Suprapubic skin (tissue), 4 donors: ENCODE results near the gene CERS1. TPM values are rescaled to one million over a fixed set of nuclear protein-coding genes. Genes with fewer than 3 reads are reported as not detected.

ENCODE experiments used
- DNase-seq, 2 donors: peaks; one replicate each; pipeline ENCODE4 v3.0.0-alpha.2; 2019; ENCODE audit warnings: low spot score in 2 of 2
- H3K27ac ChIP-seq: fragments of 200-600 bp; sonication (generic); one replicate; pipeline ENCODE4 v1.5.1; 2019
- H3K27me3 ChIP-seq: fragments of 200-600 bp; sonication (generic); one replicate; pipeline ENCODE4 v1.5.1; 2019
- H3K36me3 ChIP-seq: fragments of 200-600 bp; sonication (generic); one replicate; pipeline ENCODE4 v1.5.1; 2019
- H3K4me1 ChIP-seq: fragments of 200-600 bp; sonication (generic); one replicate; pipeline ENCODE4 v1.5.1; 2019
- H3K4me3 ChIP-seq: fragments of 200-600 bp; sonication (generic); one replicate; pipeline ENCODE4 v1.5.1; 2019; ENCODE audit warnings: mild to moderate bottlenecking
- H3K9me3 ChIP-seq: fragments of 200-600 bp; sonication (generic); one replicate; pipeline ENCODE4 v1.5.1; 2019
- CTCF ChIP-seq, 2 donors: fragments of 200-600 bp in 1 of 2; fragments of 450-650 bp in 1 of 2; sonication (generic) in 1 of 2; IDR thresholded peaks; one replicate each; pipeline ENCODE4 v1.5.1; 2016 to 2019; ENCODE audit warnings: antibody characterized with exemption in 2 of 2, mild to moderate bottlenecking in 1 of 2, moderate library complexity in 1 of 2
- EP300 ChIP-seq: sonication (generic); formaldehyde crosslinking; IDR thresholded peaks from one replicate; pipeline ENCODE4 v1.6.1; 2017; ENCODE audit warnings: antibody characterized with exemption
- POLR2A ChIP-seq, 2 donors: fragments of 450-650 bp; IDR thresholded peaks; one replicate each; pipeline ENCODE4 v1.6.1; 2017; ENCODE audit warnings: antibody characterized with exemption in 2 of 2, mild to moderate bottlenecking in 2 of 2, moderate library complexity in 2 of 2
- POLR2AphosphoS5 ChIP-seq, 3 donors: sonication (generic); formaldehyde crosslinking; IDR thresholded peaks; one replicate each; pipeline ENCODE4 v1.6.1; 2017; ENCODE audit warnings: antibody characterized with exemption in 3 of 3
- WGBS: methylation state at CpG from one replicate; pipeline ENCODE4 v1.1.5; 2018; 5-methylcytosine and 5-hydroxymethylcytosine counted together
- total RNA-seq, 4 donors: library from RNA; depleted of rRNA; stranded (reverse); fragments of >200 nt; gene quantifications; one replicate each; pipeline ENCODE4 v1.1.0, GENCODE V29; 2016

The CERS1 gene
- total RNA-seq, 4 donors from 2014 or later: 0.68 TPM; not detected in 3

- H3K36me3 ChIP-seq: no peaks in the 10 kb centered on the region
- no peak for DNase-seq
- 80% methylated on average over 10 of the region's 10 CpGs for WGBS
Measured at GRCh38 chr19:18889949-18890745, 5.8 kb downstream of the CERS1 start.

GRCh38 chr19:18886972-18887371, 9.0 kb downstream of the CERS1 start:
- Histone ChIP-seq H3K27ac (no peak overlapping the region), H3K4me3 (no peak overlapping the region), H3K9me3 (no peaks in the 10 kb centered on the region), H3K4me1 (no peaks in the 10 kb centered on the region), H3K27me3 (no peaks in the 10 kb centered on the region), H3K36me3 (no peaks in the 10 kb centered on the region)
- WGBS: 93% methylated on average over 4 of the region's 4 CpGs
- no peak for DNase-seq
- TF ChIP-seq EP300 (no peak), POLR2AphosphoS5 (IDR thresholded peaks at IDR 0.05) (no peak), POLR2A (IDR thresholded peaks at IDR 0.05) (no peak), CTCF (IDR thresholded peaks at IDR 0.05) (no peak)

More at GRCh38 chr19:18889949-18890745, 5.8 kb downstream of the CERS1 start:
- TF ChIP-seq CTCF (IDR thresholded peaks at IDR 0.05): no peak
- TF ChIP-seq EP300: no peak
- no peak for TF ChIP-seq POLR2AphosphoS5 (IDR thresholded peaks at IDR 0.05)
- no peak for TF ChIP-seq POLR2A (IDR thresholded peaks at IDR 0.05)
- no peak overlapping the region for H3K27ac ChIP-seq
- peaks cover 16% of the 10 kb centered on the region for H3K27me3 ChIP-seq
- H3K4me1 ChIP-seq: peaks cover 12% of the 10 kb centered on the region
- H3K4me3 ChIP-seq: no peak overlapping the region
- no peaks in the 10 kb centered on the region for H3K9me3 ChIP-seq

- Histone ChIP-seq H3K27me3 (no peaks in the 10 kb centered on the region), H3K9me3 (no peaks in the 10 kb centered on the region), H3K4me3 (no peak overlapping the region), H3K36me3 (no peaks in the 10 kb centered on the region), H3K4me1 (no peaks in the 10 kb centered on the region), H3K27ac (no peak overlapping the region)
- DNase-seq: peak in 1 of 2 donors; percentile 46
- 82% methylated on average over 30 of the region's 30 CpGs for WGBS
- TF ChIP-seq POLR2AphosphoS5 (IDR thresholded peaks at IDR 0.05): no peak
- no peak for TF ChIP-seq POLR2A (IDR thresholded peaks at IDR 0.05)
- no peak for TF ChIP-seq EP300
- no peak for TF ChIP-seq CTCF (IDR thresholded peaks at IDR 0.05)
Measured at GRCh38 chr19:18883526-18884304, 12.2 kb downstream of the CERS1 start.

- DNase-seq: no peak
- TF ChIP-seq EP300 (no peak), CTCF (IDR thresholded peaks at IDR 0.05) (no peak), POLR2A (IDR thresholded peaks at IDR 0.05) (no peak), POLR2AphosphoS5 (IDR thresholded peaks at IDR 0.05) (no peak)
- Histone ChIP-seq H3K4me3 (no peak overlapping the region), H3K36me3 (no peaks in the 10 kb centered on the region), H3K27ac (no peak overlapping the region), H3K27me3 (no peaks in the 10 kb centered on the region), H3K4me1 (no peaks in the 10 kb centered on the region), H3K9me3 (no peaks in the 10 kb centered on the region)
- 92% methylated on average over 5 of the region's 7 CpGs for WGBS
Measured at GRCh38 chr19:18881491-18881890, 14.5 kb downstream of the CERS1 start.
